HG03025 (cell line): ENCODE results near the gene ZNF184.
"Not testable (repeated sequence)": the region's sequence is repeated elsewhere in the genome, so short reads cannot be mapped to it uniquely, and the experiment has no call there.

Experiments used
- ATAC-seq: cut with Tn5 transposase; IDR thresholded peaks from one replicate; pipeline ENCODE4 v1.9.1; 2021; ENCODE audit warnings: mild to moderate bottlenecking, moderate library complexity; ENCODE audit not compliant: unreplicated experiment, low FRiP score

ZNF184 gene

DNA sequence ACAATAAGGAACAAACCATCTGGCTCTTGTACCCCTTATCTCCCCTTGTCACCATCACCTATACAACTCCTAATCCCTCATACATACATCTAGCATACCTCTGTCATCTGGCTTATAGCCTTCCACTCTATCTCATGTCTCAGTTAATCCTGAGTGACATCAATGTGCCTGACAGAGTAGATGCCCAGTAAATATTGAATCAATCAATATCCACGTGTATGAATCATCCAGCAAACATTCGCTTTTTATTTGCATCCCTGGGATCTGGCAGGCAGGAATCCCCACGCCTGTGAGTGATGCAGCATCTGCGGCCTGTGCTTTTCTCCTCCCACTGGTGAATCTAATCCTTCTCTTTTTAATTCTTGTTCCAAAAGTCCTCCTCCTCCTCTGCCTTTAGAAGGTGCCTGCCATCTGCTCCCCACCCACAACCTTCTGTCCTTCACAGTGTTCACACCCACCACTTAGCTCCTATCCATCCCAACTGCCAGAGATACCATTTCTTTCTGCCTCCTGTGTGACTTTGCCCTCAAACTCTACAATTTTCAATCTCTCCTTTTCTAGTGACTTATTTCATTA is 46.8 kb downstream of the ZNF184 start:
- ATAC-seq: no peak

GRCh38 chr6:27424851-27425250 is 48.1 kb downstream of the ZNF184 start:
- not testable (repeated sequence) for ATAC-seq

DNA sequence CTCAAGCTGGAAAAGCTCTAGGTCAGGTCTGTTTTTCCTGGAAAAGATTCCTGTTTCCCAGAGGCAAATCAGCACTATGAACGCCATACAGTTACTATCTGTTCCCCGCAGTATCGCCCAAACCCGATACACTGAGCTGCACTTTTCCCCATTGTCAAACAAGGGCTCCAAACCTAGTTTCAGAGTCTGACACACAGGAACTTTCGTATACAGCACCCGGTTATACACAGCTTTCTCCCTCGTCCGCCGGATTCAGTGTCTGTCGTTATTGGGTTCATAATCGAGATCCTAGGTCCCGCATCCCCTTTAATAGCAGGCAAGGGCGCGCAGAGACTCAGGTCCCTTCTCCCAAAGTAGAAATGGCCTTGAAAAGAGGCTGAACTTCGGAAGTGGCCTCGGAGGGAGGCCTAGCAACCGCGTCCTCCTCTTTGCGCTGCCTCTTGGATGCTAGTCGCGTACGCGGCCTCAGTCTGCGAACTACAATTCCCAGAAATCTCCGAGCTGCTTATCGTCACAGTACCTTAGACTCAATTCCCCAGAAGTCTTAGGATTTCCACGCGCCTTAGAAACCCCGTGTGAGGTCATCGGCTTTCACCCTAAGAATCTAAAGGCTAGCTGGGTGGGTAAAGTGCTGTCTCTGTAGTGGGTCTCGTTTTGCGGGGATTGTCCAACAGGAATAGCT is 50.1 kb downstream of the ZNF184 start:
- no peak for ATAC-seq

DNA sequence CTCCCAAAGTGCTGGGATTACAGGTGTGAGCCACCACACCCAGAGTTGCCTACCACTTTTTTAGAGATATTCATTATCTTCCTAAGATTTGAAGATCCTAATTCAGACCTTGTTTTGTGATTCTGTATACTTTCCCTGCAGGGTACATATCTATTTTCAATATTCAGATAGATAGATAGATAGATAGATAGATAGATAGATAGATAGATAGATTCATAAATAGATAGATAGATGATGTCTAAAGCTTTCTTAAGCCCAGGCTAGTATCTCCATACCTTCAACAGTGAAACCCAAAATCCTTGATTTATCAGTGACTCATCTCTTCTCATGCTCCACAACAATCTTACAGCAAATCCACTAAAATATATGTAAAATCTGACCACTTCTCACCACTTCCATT is 53.5 kb downstream of the ZNF184 start:
- ATAC-seq: no peak

DNA sequence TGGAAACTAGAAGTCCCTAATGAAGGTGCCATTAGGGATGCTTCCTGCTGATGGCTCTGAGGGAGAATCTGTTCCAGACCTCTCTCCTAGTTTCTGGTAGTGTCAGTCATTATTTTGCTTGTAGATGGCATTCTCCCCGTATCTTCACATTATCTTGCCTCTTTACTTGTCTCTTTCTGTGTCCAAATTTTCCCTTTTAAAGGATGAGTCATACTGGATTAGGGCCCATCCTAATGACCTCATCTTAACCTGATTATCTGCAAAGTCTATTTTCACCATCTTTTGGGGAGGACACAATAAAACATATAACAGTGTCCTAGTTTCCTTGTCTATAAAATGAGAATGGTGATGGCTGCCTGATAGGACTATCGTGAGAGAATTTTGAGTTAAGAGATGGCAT is 57.0 kb downstream of the ZNF184 start:
- no peak for ATAC-seq

DNA sequence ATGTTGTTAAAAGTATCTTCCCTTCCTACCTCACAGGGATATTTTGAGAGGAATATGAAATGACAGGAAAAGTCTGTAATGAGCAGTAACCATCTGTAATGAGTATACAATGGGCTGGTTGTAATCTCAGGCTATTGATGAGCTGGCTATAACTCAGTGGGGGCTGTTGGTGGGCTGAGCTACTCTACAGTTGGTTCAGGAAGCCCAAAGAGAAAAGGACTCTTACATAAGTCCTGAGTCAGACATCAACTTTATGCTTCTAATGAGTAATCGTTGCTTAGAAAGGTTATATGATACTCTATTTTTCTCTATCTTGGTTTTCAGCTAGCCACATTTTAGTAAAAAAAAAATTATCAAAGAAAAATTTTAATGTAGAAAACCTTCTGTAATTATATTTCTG is 57.9 kb downstream of the ZNF184 start:
- ATAC-seq: no peak

DNA sequence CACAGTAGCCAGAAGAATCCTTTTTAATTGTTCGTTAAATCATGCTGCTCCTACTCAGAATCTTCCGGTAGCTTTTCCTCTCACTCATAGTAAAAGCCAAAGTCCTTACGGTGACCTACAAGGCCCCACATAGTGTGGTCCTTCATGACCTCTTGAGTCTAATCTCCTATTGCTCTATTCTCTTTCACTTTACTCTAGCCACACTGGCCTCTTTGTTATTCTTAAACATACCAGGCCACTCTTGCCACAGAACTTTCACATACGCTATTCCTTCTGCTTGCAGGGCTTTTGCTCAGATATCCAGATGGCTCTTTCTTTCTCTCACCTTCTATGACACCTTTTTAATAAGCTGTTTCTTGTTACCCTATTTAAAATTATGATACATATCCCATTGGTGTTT is 58.6 kb downstream of the ZNF184 start:
- no peak for ATAC-seq

- no peak for ATAC-seq
Observed at GRCh38 chr6:27407153-27407814, 65.6 kb downstream of the ZNF184 start.

- ATAC-seq: no peak
Observed at GRCh38 chr6:27406085-27406484, 66.8 kb downstream of the ZNF184 start.

DNA sequence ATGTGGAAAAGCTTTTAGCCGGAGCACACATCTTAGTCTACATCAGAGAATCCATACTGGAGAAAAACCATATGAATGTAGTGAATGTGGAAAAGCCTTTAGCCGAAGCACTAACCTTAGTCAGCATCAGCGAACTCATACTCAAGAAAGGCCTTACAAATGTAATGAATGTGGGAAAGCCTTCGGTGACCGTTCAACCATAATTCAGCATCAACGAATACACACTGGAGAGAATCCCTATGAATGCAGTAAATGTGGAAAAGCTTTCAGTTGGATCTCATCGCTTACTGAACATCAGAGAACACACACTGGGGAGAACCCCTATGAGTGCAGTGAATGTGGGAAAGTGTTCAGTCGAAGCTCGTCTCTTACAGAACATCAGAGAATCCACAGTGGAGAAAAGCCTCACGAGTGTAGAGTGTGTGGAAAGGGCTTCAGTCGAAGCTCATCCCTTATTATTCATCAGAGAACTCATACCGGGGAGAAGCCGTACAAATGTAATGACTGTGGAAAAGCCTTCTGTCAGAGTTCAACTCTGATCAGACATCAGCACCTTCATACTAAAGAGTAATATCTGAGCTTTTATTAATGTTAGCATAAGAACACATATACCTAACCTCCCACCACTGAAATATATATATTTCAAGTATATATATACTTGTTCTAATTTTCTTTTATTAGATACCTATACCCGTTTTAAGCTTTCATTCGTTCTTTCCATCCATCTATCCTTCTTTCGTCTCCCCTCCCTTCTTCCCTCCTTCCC is 71.8 kb downstream of the ZNF184 start:
- no peak for ATAC-seq
